NCI-H748 (cell line): ENCODE data around the gene MPHOSPH6.
"Not testable (repeated sequence)": the region's sequence is repeated elsewhere in the genome, so short reads cannot be mapped to it uniquely, and the experiment has no call there.

Source experiments
- DNase-seq: peaks from one replicate; lab custom pipeline; 2025; ENCODE audit not compliant: unreplicated experiment; lab: John Stamatoyannopoulos, UW

Gene MPHOSPH6

DNA sequence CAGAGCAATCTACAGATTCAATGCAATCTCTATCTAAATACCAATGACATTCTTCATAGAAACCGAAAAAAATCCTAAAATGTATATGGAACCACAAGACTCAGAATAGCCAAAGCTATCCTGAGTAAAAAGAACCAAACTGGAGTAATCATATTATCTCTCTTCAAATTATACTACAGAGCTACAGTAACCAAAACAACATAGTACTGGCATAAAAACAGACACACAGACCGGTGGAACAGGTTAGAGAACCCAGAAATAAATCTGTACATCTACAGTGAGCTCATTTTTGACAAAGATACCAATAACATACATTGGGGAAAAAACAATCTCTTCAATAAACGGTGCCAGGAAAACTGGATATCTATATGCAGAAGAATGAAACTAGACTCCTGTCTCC lies 45.4 kb downstream of the MPHOSPH6 start:
- no peak for DNase-seq

DNA sequence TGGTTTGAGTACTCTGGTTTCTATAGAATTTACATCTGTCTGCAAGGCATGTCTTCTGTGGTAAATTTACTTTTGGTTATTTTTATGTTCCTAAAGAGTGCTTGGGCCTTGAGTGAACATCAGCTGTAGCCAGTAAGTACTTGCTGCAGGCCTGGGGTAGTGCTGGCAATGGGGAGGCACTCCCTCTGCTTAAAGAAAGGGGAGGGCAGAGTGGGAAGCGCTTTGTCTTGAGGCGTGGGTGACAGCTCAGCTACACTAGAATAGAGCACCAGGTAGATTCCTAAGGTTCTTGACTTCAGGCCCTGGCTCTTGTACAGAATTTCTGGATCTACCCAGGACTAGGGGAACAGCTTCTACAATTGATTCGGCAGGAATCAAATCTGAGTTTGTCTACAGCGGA lies 50.6 kb downstream of the MPHOSPH6 start:
- DNase-seq: no peak

DNA sequence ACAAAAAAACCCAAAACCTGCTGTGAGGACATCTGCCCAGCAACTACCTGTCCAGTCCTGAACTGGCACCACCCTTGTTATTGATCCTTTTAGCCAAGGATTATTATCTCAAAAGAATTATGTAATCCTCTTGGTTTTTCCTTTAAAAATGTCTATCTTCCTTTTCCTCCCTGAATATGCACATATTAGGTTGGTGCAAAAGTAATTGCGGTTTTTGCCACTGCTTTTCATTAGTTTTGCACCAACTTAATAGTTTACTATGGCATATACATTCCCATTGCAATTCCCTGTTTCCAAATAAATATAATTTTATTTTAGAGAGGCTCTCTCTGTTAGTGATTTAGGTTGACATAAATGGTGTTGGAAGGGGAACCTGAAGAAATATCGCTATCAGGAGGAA lies 51.3 kb downstream of the MPHOSPH6 start:
- no peak for DNase-seq

DNA sequence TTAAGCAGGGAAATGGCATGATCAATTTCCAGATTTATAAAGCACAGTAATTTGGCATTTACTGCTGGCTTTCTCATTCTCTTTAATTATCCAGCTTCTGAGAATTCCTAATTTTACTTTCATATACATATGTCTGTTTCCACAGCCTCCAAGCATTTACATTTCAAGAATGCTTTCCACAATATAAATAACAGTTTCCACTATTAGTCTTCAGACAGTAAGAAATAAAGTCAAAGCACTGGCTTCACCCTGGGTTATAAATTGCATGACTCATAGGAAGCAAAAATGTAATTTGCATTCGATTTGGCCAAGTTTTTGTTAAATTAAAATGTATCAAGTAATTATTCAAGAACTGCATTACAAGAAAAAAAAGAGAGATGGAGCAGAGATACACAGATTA lies 53.5 kb downstream of the MPHOSPH6 start:
- DNase-seq: no peak

DNA sequence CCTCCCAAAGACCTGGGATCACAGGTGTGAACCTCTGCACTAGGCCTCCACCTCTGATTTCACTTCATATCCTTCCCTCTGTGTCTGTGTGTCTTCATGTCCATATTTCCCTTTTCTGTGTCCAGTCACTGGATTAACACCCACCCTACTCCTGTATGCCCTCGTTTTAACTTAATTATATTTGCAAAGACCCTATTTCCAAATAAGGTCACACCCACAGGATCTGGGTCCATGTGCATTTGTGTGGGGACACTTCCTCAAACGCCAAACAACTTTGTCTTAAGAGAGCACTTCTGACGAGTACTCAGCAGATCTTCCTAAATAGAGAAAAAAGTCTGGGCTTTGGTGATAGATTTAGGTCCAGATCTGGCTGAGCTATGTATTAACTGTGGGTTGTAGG lies 56.3 kb downstream of the MPHOSPH6 start:
- no peak for DNase-seq

DNA sequence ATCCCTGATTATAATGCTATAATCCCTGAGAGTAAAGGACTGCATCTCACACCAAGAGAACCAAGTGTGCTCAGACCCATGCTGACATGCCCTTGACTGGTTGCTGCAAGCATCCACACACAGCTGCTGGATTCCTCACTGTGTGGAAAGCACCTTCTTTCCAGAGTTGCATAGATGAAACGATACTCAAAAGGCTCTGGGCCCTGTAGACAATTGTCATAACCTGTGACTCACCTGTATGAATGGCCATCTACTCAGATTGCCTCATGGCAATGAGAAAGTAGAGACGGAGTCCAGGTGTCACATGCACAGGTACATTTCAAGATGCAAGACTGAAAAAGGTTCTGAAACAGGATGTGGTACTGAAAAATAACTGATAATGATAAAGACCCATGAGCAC lies 58.1 kb downstream of the MPHOSPH6 start:
- no peak for DNase-seq

DNA sequence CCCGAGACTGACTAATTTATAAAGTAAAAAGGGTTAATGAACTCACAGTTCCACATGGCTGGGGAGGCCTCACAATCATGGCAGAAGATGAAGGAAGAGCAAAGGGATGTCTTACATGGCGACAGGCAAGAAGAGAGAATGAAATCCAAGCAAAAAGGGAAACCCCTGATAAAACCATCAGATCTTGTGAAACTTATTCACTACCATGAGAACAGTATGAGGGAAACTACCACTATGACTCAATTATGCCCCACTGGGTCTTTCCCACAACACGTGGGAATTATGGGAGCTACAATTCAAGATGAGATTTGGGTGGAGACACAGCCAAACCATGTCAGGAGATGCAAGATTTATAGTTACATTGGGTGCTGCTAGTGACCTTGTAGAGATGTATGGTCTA lies 60.8 kb downstream of the MPHOSPH6 start:
- DNase-seq: not testable (repeated sequence)

DNA sequence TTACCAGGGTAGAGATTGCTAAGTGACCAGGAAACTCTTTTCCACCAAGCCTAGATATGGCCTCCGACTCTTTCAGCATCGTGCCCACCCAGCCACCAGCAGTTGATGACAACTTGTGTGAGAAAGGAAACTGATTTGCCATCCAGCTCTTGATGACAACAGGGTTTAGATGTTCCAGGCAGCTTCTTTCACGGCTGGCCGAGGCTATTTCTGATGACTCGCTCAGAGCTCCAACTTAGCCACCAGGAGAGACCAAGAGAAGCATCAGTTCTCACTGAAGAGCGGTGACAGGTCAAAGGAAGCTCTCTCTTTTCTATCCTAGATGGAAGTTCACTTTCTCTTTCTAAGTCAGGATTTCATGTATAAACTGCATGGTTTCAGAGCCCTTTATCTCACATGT lies 61.2 kb downstream of the MPHOSPH6 start:
- no peak for DNase-seq

DNA sequence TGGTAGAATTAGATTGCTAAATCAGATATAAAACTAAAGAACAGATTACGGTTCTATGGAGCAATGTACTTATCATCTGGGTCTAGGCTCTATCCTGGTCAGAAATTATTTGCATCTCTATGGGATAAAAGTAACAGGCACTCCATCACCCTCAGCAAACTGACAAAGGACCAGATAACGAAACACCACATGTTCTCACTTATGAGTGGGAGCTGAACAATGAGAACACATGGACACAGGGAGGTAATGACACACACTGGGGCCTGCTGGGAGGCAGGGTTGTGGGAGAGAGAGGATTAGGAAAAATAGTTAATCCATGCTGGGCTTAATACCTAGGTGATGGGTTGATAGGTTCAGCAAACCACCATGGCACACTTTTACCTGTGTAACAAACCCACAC lies 61.9 kb downstream of the MPHOSPH6 start:
- no peak for DNase-seq

DNA sequence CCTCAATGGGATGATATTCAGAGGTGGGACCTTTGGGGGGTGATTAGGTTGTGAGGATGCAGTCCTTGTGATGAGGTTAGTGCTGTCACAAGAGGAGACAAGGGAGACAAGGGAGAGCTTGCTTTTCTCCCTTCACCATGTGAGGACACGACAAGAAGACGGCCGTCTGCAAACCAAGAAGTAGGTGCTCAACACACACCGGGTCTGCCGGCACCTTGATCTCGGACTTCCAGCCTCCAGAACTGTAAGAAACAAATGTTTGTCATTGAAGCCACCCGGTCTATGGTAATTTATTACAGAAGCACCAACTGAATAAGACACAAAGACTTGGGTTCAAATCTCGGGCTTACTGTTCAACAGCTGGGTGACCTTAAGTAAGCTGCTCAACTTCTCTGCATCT lies 64.9 kb downstream of the MPHOSPH6 start:
- no peak for DNase-seq
